Gastroesophageal sphincter (tissue), 3 donors: Measurements from ENCODE around the gene SLC4A2.

Experiments
- EP300 ChIP-seq: sonication (generic); formaldehyde crosslinking; IDR thresholded peaks from one replicate; pipeline ENCODE4 v1.6.1; 2017; ENCODE audit warnings: antibody characterized with exemption, mild to moderate bottlenecking
- POLR2A ChIP-seq, 2 donors: fragments of 450-650 bp; IDR thresholded peaks; one replicate each; pipeline ENCODE4 v1.6.1; 2017; ENCODE audit warnings: antibody characterized with exemption in 2 of 2, mild to moderate bottlenecking in 2 of 2, moderate library complexity in 1 of 2
- POLR2AphosphoS5 ChIP-seq: sonication (generic); formaldehyde crosslinking; IDR thresholded peaks from one replicate; pipeline ENCODE4 v1.6.1; 2017; ENCODE audit warnings: antibody characterized with exemption
- TF ChIP-seq, protein P1 (sequence below), 4 experiments: fragments of 200-600 bp in 2 of 4; fragments of 450-650 bp in 2 of 4; sonication (generic) in 1 of 4; IDR thresholded peaks; one replicate each; pipeline ENCODE4 v1.5.1; 2017 to 2019; ENCODE audit warnings: antibody characterized with exemption in 4 of 4, mild to moderate bottlenecking in 2 of 4, moderate library complexity in 2 of 4

GRCh38 chr7:151064993-151065392 is 5.6 kb downstream of the SLC4A2 start:
- TF ChIP-seq, protein P1, sequence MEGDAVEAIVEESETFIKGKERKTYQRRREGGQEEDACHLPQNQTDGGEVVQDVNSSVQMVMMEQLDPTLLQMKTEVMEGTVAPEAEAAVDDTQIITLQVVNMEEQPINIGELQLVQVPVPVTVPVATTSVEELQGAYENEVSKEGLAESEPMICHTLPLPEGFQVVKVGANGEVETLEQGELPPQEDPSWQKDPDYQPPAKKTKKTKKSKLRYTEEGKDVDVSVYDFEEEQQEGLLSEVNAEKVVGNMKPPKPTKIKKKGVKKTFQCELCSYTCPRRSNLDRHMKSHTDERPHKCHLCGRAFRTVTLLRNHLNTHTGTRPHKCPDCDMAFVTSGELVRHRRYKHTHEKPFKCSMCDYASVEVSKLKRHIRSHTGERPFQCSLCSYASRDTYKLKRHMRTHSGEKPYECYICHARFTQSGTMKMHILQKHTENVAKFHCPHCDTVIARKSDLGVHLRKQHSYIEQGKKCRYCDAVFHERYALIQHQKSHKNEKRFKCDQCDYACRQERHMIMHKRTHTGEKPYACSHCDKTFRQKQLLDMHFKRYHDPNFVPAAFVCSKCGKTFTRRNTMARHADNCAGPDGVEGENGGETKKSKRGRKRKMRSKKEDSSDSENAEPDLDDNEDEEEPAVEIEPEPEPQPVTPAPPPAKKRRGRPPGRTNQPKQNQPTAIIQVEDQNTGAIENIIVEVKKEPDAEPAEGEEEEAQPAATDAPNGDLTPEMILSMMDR (IDR thresholded peaks at IDR 0.05) = no peak
- TF ChIP-seq POLR2A (IDR thresholded peaks at IDR 0.05) = no peak
- TF ChIP-seq EP300 = no peak
- TF ChIP-seq POLR2AphosphoS5 = no peak
